OCI-LY7 (cell line): ENCODE data around the gene CDH6. TPM values are rescaled to one million over a fixed set of nuclear protein-coding genes. Genes with fewer than 3 reads are reported as not detected.

ENCODE experiments used
- BruUV-seq: library from RNA; stranded (reverse); fragments of 400-500 nt; replicated peaks from 2 replicates; lab custom pipeline; 2021; lab: Mats Ljungman, UMichigan
- CTCF ChIA-PET: fragments of 300-600 bp; sonication (Branson Sonifier 250); formaldehyde crosslinking; loops from one replicate; lab custom pipeline; 2022; ENCODE audit warnings: antibody characterized with exemption; ENCODE audit not compliant: unreplicated experiment; lab: Charles Lee
- POLR2A ChIA-PET: fragments of 300-600 bp; sonication (Branson Sonifier 250); formaldehyde crosslinking; loops from one replicate; lab custom pipeline; 2022; ENCODE audit warnings: antibody characterized with exemption; lab: Charles Lee
- DNase-seq: peaks from one replicate; pipeline ENCODE4 v3.0.0-alpha.2; 2015; ENCODE audit warnings: low spot score
- H2AFZ ChIP-seq: fragments of 200-600 bp; sonication (generic), shearing (Covaris generic); 2 replicates; pipeline ENCODE4 v1.6.1; 2014; ENCODE audit warnings: mild to moderate bottlenecking, antibody characterized with exemption, low read length, moderate library complexity
- H3K27ac ChIP-seq: fragments of 200-600 bp; sonication (generic); 2 replicates; pipeline ENCODE4 v1.5.1; 2014; ENCODE audit warnings: mixed run types, low read depth, mild to moderate bottlenecking, moderate library complexity, low read length, inconsistent platforms; ENCODE audit not compliant: poor library complexity, severe bottlenecking
- H3K36me3 ChIP-seq: fragments of 200-600 bp; sonication (generic); 2 replicates; pipeline ENCODE4 v1.6.1; 2014; ENCODE audit warnings: mild to moderate bottlenecking, antibody characterized with exemption, low read length, moderate library complexity, mixed read lengths; ENCODE audit not compliant: insufficient read depth
- H3K4me1 ChIP-seq: fragments of 200-600 bp; sonication (generic); 2 replicates; pipeline ENCODE4 v1.5.1; 2014; ENCODE audit warnings: mild to moderate bottlenecking, low read length; ENCODE audit not compliant: insufficient read depth, poor library complexity, severe bottlenecking
- H3K4me2 ChIP-seq: fragments of 200-600 bp; sonication (generic); 2 replicates; pipeline ENCODE4 v1.6.1; 2014; ENCODE audit warnings: mild to moderate bottlenecking, low read length
- H3K4me3 ChIP-seq: fragments of 200-600 bp; sonication (generic); 2 replicates; pipeline ENCODE4 v1.5.1; 2014; ENCODE audit warnings: mild to moderate bottlenecking, low read depth, low read length; ENCODE audit not compliant: poor library complexity, severe bottlenecking
- H3K79me2 ChIP-seq: fragments of 200-600 bp; sonication (generic); 2 replicates; pipeline ENCODE4 v1.6.1; 2016; ENCODE audit warnings: low read depth, mild to moderate bottlenecking, low read length, moderate library complexity, mixed read lengths; ENCODE audit not compliant: insufficient read depth
- H3K9me2 ChIP-seq: fragments of 200-600 bp; sonication (generic); 2 replicates; pipeline ENCODE4 v1.6.1; 2016; ENCODE audit warnings: mild to moderate bottlenecking, low read length, mixed read lengths; ENCODE audit not compliant: insufficient read depth
- H3K9me3 ChIP-seq: fragments of 200-600 bp; sonication (generic); 2 replicates; pipeline ENCODE4 v1.6.1; 2014; ENCODE audit warnings: mild to moderate bottlenecking, mixed run types, low read length, mixed read lengths
- H4K20me1 ChIP-seq: fragments of 200-600 bp; sonication (generic); 2 replicates; pipeline ENCODE4 v1.6.1; 2014; ENCODE audit warnings: mild to moderate bottlenecking, antibody characterized with exemption, low read length, moderate library complexity, mixed read lengths; ENCODE audit not compliant: insufficient read depth
- EZH2phosphoT487 ChIP-seq: fragments of 200-600 bp; sonication (generic); IDR thresholded peaks from 2 replicates; pipeline ENCODE4 v1.6.1; 2018; ENCODE audit warnings: low read depth, borderline replicate concordance, mild to moderate bottlenecking, mixed run types, antibody characterized with exemption, low read length, moderate library complexity, mixed read lengths
- intact Hi-C: fragments of 100-400 bp; cut with micrococcal nuclease; formaldehyde crosslinking; loops from one replicate; pipeline ENCODE4 v1.10.0; 2022; ENCODE audit not compliant: unreplicated experiment
- total RNA-seq, 2 experiments: library from RNA; depleted of rRNA in 1 of 2; stranded (reverse); fragments of >200 nt in 1 of 2; shearing (Covaris generic) in 1 of 2; gene quantifications; 2 replicates each; pipeline ENCODE4 v1.2.3, GENCODE V29; 2014 to 2022
- TF ChIP-seq, protein P1 (sequence below): fragments of 200-600 bp; sonication (generic); conservative IDR thresholded peaks from 2 replicates; pipeline ENCODE4 v1.5.1; 2014; ENCODE audit warnings: mild to moderate bottlenecking, antibody characterized with exemption, low read length, moderate library complexity, mixed read lengths

CDH6 gene
- total RNA-seq, 2 experiments from 2014 or later, result not detected

DNA sequence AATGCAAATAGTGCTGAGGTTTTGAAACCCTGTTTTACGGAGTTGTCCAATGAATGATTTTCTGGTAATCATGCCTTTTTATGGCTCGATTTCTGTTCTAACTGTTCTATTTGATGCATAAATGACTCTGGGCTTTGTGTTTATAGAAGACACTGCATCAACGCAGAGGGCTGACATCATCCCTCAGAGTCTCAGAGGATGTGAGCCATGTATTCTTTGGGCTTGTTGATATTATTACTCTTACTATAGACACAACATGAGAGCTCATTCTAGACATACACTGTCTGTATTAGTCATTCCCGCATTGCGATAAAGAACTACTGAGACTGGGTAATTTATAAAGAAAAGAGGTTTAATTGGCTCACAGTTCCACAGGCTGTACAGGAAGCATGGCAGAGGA is 31.6 kb downstream of the CDH6 start:
- H3K4me3 ChIP-seq, result no peak overlapping the region
- no peaks in the 10 kb centered on the region for H3K9me3 ChIP-seq
- no peak for DNase-seq
- H3K9me2 ChIP-seq, result no peaks in the 10 kb centered on the region
- H3K4me1 ChIP-seq, result no peaks in the 10 kb centered on the region
- H4K20me1 ChIP-seq, result no peaks in the 10 kb centered on the region
- H3K36me3 ChIP-seq, result no peaks in the 10 kb centered on the region
- H3K79me2 ChIP-seq, result no peaks in the 10 kb centered on the region
- no peak overlapping the region for H3K27ac ChIP-seq
- H3K4me2 ChIP-seq, result no peak overlapping the region
- no peak overlapping the region for H2AFZ ChIP-seq
- no TSS peak for BruUV-seq
- intact Hi-C loops, result no loop called here
- ChIA-PET CTCF (no interaction called here), POLR2A (no interaction called here)
- TF ChIP-seq, protein P1, sequence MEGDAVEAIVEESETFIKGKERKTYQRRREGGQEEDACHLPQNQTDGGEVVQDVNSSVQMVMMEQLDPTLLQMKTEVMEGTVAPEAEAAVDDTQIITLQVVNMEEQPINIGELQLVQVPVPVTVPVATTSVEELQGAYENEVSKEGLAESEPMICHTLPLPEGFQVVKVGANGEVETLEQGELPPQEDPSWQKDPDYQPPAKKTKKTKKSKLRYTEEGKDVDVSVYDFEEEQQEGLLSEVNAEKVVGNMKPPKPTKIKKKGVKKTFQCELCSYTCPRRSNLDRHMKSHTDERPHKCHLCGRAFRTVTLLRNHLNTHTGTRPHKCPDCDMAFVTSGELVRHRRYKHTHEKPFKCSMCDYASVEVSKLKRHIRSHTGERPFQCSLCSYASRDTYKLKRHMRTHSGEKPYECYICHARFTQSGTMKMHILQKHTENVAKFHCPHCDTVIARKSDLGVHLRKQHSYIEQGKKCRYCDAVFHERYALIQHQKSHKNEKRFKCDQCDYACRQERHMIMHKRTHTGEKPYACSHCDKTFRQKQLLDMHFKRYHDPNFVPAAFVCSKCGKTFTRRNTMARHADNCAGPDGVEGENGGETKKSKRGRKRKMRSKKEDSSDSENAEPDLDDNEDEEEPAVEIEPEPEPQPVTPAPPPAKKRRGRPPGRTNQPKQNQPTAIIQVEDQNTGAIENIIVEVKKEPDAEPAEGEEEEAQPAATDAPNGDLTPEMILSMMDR, result no peak
- no peak for TF ChIP-seq EZH2phosphoT487

- Histone ChIP-seq H3K27ac (no peak overlapping the region), H3K36me3 (no peaks in the 10 kb centered on the region), H4K20me1 (no peaks in the 10 kb centered on the region), H3K79me2 (no peaks in the 10 kb centered on the region), H2AFZ (no peak overlapping the region), H3K9me2 (no peaks in the 10 kb centered on the region), H3K9me3 (no peaks in the 10 kb centered on the region), H3K4me2 (no peak overlapping the region), H3K4me1 (no peaks in the 10 kb centered on the region), H3K4me3 (no peak overlapping the region)
- DNase-seq, result no peak
- no TSS peak for BruUV-seq
- ChIA-PET CTCF (no interaction called here), POLR2A (no interaction called here)
- intact Hi-C loops, result no loop called here
- TF ChIP-seq, protein P1, result no peak
- TF ChIP-seq EZH2phosphoT487, result no peak
These were observed 32.1 kb downstream of the CDH6 start for GRCh38 chr5:31225613-31226012.

- no peak overlapping the region for H3K4me3 ChIP-seq
- H3K27ac ChIP-seq, result no peak overlapping the region
- POLR2A ChIA-PET, result no interaction called here
- no peak for DNase-seq
- no peak overlapping the region for H2AFZ ChIP-seq
- no peak for TF ChIP-seq EZH2phosphoT487
- TF ChIP-seq, protein P1, result no peak
- H3K9me2 ChIP-seq, result no peaks in the 10 kb centered on the region
- BruUV-seq, result no TSS peak
- intact Hi-C loops, result no loop called here
- no peak overlapping the region for H3K4me2 ChIP-seq
- H3K4me1 ChIP-seq, result no peaks in the 10 kb centered on the region
- H3K79me2 ChIP-seq, result no peaks in the 10 kb centered on the region
- CTCF ChIA-PET, result no interaction called here
- no peaks in the 10 kb centered on the region for H3K9me3 ChIP-seq
- no peaks in the 10 kb centered on the region for H4K20me1 ChIP-seq
- H3K36me3 ChIP-seq, result no peaks in the 10 kb centered on the region
These were observed 33.2 kb downstream of the CDH6 start for GRCh38 chr5:31226651-31227050.
